Endometrium (tissue), 2 donors: ENCODE results near the gene CLEC2D.
"Not testable (repeated sequence)": the region's sequence is repeated elsewhere in the genome, so short reads cannot be mapped to it uniquely, and the experiment has no call there.

ENCODE experiments used
- FAIRE-seq: peaks from 2 replicates; lab custom pipeline; 2012; peaks lifted over from hg19 to GRCh38; lab: Jason Lieb, UNC
- donor health status: control.
- donor health status: control.

Gene CLEC2D

DNA sequence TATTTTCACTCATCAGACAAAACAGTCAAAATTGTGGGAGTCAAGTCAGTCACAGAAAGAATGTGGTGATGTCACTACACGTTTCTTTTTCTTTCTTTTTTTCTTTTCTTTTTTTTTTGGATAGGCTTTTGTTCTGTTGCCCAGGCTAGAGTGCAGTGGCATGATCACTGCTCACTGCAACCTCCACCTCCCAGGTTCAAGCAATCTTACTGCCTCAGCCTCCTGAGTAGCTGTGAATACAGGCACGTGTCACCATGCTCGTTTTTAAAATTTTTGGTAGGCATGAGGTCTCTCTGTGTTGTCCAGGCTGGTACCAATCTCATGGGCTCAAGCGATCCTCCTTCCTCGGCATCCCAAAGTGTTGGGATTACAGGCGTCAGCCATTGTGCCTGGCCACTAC, 61.1 kb downstream of the CLEC2D start:
- FAIRE-seq = no peak

GRCh38 chr12:9731393-9731792, 61.9 kb downstream of the CLEC2D start:
- FAIRE-seq = no peak

DNA sequence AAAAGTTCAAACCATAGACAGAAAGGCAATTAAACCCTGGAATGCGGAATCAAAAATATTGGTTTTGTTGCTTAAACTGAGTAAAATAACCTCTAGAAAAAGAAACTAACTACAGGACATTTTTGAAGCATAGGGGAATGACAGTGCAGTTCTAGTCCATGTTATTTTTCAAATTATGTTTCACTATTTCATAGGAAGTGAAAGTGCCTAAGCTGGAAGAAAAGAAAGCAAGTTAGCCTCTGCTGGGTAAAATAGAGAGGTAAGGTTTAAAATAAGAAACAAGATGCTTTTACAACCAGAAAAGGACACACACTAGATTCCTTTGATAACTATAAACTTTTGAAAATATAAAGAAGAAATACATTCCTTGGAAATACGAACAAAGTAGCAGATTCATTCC, 62.3 kb downstream of the CLEC2D start:
- FAIRE-seq = no peak

- no peak for FAIRE-seq
Measured at GRCh38 chr12:9732921-9733461, 63.5 kb downstream of the CLEC2D start, which contains the start of gene CLECL1. Gene CLECL1, minus strand, starts transcription at chr12:9733097.

- no peak for FAIRE-seq
Measured at GRCh38 chr12:9735601-9736000, 66.1 kb downstream of the CLEC2D start.

- peak; percentile 96 for FAIRE-seq
Measured at GRCh38 chr12:9736936-9737705, 67.6 kb downstream of the CLEC2D start.

DNA sequence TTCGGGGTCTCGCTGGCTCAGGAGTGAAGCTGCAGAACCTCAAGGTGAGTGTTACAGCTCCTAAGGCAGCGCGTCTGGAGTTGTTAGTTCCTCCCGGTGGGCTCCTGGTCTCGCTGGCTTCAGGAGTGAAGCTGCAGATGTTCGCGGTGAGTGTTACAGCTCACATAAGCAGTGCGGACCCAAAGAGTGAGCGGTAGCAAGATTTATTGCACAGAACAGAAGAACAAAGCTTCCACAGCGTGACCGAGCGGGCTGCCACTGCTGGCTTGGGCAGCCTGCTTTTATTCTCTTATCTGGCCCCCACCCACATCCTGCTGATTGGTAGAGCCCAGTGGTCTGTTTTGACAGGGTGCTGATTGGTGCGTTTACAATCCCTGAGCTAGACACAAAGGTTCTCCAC, 69.4 kb downstream of the CLEC2D start:
- not testable (repeated sequence) for FAIRE-seq

- not testable (repeated sequence) for FAIRE-seq
Measured at GRCh38 chr12:9739404-9740105, 70.0 kb downstream of the CLEC2D start.

GRCh38 chr12:9740106-9740750, 70.7 kb downstream of the CLEC2D start:
- no peak for FAIRE-seq

GRCh38 chr12:9741726-9742125, 72.2 kb downstream of the CLEC2D start:
- no peak for FAIRE-seq

GRCh38 chr12:9742661-9743060, 73.1 kb downstream of the CLEC2D start:
- FAIRE-seq = no peak

DNA sequence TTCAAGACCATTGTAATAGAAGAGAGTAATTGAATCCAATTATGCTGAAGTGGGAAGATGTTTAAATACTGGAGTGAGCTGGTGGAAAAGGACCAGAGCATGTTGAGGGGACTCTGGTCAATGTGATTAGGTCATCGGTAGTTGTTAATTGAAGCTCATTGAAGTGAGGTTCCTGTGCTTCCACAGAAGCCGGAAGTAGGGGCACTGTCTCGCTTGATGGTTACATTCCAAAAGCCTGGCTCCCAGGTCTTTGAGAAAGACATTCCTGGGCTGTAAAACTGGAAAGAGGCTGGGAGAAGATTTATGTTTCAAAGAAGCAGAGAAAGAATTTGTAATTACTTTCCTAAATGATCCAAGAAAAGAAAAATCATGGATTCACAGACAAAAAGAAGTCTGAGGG, 75.7 kb downstream of the CLEC2D start:
- no peak for FAIRE-seq
